ENCODE results near the gene POLR1D. TPM values are rescaled to one million over a fixed set of nuclear protein-coding genes. Genes with fewer than 3 reads are reported as not detected.

POLR1D gene
- total and polyA plus RNA-seq, 8 donors, result 100 to 164 (median 143) TPM

DNA sequence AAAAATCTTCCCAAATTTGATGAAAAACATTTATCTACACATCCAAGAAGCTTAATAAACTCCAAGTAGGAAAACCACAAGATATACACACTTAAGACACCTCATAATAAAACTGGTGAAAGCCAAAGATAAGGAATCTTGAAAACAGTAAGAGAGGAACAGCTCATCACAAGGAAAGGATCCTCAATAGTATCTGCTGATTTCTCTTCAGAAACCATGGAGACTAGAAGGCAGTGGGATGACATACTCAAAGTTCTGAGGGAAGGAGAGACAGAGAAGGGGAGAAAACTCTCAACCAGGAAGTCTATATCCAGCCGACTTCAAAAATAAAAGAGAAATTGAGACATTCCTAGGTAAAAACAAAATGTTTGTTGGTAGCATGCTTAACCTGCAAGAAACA, 47.0 kb upstream of the POLR1D start:
- H3K9me3 ChIP-seq, result no peaks in the 10 kb centered on the region
- no peaks in the 10 kb centered on the region for H3K27me3 ChIP-seq

DNA sequence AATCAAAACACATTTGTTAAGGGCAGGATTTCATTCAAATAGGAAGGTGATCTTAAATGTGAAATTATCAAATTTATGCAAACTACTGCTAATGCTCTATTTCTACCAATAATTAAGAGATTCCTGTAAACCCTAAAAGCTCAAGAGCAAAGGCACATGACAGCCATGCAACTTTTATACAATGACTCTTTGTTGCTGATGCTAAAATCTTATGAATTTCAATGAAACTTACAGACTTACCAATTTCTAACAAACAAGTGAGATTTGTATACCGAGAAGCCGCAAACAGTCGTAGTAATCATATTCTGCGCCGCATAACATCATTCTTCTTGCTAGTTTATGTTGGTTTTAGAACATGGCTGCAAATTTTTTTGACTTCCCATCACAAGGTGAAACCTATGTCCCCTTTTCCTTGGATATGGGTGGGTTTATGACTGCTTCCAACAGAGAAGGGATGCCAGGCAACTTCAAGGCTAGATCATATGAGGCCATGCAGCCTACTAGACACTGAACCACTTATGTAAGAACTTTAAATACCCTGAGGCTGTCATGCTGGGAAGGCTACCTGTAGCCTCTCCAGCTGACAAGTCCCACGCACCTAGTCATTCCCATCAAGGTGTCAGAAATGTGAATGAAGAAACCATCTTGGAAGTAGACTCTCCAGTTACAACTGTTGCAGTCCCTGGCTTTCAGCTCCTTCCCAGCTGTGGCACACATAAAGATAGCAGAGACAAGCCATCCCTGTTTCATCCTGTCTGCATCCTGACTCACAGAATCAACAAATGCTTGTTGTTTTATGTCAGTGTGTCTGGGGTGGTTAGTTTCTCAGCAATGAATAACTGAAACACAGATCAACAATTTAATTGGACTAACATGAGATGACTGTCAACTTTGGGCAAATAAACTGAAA, 43.3 kb upstream of the POLR1D start:
- ATAC-seq (no peak), DNase-seq (no peak)
- H3K36me3 ChIP-seq, result peaks cover 0 to 8% of the 10 kb centered on the region in 2 donors
- intact Hi-C loops (cut with DNase I), result no loop called here
- no peaks in the 10 kb centered on the region for H3K27me3 ChIP-seq
- peaks cover 0 to 2% of the 10 kb centered on the region in 2 donors for H3K4me1 ChIP-seq
- no peaks in the 10 kb centered on the region for H3K9me3 ChIP-seq
- TF ChIP-seq, protein P1, sequence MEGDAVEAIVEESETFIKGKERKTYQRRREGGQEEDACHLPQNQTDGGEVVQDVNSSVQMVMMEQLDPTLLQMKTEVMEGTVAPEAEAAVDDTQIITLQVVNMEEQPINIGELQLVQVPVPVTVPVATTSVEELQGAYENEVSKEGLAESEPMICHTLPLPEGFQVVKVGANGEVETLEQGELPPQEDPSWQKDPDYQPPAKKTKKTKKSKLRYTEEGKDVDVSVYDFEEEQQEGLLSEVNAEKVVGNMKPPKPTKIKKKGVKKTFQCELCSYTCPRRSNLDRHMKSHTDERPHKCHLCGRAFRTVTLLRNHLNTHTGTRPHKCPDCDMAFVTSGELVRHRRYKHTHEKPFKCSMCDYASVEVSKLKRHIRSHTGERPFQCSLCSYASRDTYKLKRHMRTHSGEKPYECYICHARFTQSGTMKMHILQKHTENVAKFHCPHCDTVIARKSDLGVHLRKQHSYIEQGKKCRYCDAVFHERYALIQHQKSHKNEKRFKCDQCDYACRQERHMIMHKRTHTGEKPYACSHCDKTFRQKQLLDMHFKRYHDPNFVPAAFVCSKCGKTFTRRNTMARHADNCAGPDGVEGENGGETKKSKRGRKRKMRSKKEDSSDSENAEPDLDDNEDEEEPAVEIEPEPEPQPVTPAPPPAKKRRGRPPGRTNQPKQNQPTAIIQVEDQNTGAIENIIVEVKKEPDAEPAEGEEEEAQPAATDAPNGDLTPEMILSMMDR (IDR thresholded peaks at IDR 0.05), result no peak
- no peak overlapping the region for H3K4me3 ChIP-seq
- no peak overlapping the region for H3K27ac ChIP-seq

More for the DNA sequence above, 47.0 kb upstream of the POLR1D start:
- no peaks in the 10 kb centered on the region for H3K4me1 ChIP-seq
- no peak for DNase-seq
- no peak for ATAC-seq
- H3K27ac ChIP-seq, result no peak overlapping the region
- intact Hi-C loops (cut with DNase I), result no loop called here
- no peak overlapping the region for H3K4me3 ChIP-seq
- TF ChIP-seq, protein P1 (IDR thresholded peaks at IDR 0.05), result no peak
- H3K36me3 ChIP-seq, result no peaks in the 10 kb centered on the region

DNA sequence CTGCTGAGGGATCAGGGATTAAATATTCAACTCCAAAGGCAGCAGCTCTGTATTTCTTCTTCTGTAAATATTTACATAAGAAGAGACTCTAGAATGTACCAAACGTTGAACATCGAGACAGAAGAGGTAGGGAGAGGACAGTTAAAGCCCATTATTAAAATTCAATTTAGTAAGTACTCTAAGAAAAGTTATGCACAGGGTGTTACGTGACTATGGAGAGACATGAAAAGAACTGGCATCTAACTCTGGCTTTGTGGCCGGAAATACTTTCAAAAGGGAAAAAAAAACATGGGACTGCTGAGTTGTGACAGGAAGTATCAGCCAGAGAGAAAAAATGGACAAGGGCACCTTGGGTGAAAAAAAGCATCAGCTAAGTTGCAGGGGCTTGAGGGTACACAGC, 38.0 kb upstream of the POLR1D start:
- Histone ChIP-seq H3K4me1 (peaks cover 7 to 20% of the 10 kb centered on the region in 2 donors), H3K27me3 (no peaks in the 10 kb centered on the region), H3K36me3 (peaks cover 0 to 8% of the 10 kb centered on the region in 2 donors), H3K9me3 (peaks cover 0 to 2% of the 10 kb centered on the region in 2 donors), H3K27ac (no peak overlapping the region), H3K4me3 (no peak overlapping the region)
- DNase-seq (no peak), ATAC-seq (no peak)
- TF ChIP-seq, protein P1 (IDR thresholded peaks at IDR 0.05), result no peak
- intact Hi-C loops (cut with DNase I), result no loop called here

DNA sequence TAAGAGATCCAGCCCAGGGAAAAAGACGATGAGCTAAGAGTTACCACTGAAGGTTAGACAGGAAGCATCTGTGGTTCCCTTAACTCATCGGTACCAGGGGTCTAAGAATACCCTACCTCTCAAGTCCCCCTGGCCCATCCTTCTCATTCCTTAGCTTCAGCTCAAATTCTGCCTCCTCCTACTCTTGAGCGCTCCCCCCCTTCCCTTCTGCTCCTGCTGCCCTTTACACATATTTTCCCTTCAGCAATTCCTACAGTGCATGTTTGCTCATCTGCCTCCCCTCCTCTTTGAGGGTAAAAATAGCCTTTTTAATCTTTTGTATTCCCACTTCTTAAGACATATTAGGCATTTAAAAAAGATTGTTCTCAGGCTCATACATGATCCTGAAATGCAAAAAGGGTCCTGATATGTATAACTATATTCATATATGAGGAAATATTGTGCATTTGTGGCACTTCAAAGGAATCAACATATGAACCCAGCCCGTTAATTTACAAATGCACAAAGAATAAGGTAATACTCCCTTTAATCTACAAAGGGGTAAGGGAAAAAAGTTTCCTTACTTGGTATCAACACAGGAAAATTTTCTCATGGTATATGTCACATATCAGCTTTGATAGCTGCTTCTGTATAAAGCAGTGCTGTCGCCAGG, 34.5 kb upstream of the POLR1D start:
- Histone ChIP-seq H3K27ac (no peak overlapping the region), H3K4me3 (no peak overlapping the region), H3K36me3 (no peaks in the 10 kb centered on the region), H3K4me1 (peaks cover 7 to 23% of the 10 kb centered on the region in 2 donors), H3K9me3 (peaks cover 0 to 2% of the 10 kb centered on the region in 2 donors), H3K27me3 (no peaks in the 10 kb centered on the region)
- intact Hi-C loops (cut with DNase I), result no loop called here
- ATAC-seq (peak; percentile 21), DNase-seq (no peak)
- TF ChIP-seq, protein P1 (IDR thresholded peaks at IDR 0.05), result no peak

DNA sequence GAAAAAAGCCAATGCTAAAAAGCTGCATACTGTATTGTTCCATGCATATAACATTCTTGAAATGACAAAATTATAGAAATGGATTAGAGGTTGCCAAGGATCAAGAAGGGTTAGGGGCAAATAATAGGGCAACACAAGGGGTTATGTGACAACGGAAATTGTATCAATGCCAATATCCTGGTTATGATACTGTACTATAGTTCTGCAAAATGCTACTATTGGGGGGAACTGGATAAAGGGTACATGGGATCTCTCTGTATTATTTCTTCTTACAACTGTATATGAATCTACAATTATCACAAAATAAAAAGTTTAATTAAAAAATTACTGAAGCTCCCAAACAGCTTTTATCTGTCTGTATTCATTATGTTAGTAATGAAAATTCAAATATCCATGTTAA, 33.3 kb upstream of the POLR1D start:
- Histone ChIP-seq H3K27ac (no peak overlapping the region), H3K4me3 (no peak overlapping the region), H3K4me1 (peaks cover 7 to 23% of the 10 kb centered on the region in 2 donors), H3K27me3 (no peaks in the 10 kb centered on the region), H3K36me3 (no peaks in the 10 kb centered on the region), H3K9me3 (peaks cover 0 to 2% of the 10 kb centered on the region in 2 donors)
- ATAC-seq, result no peak
- intact Hi-C loops (cut with DNase I), result no loop called here
- no peak for DNase-seq
- TF ChIP-seq, protein P1 (IDR thresholded peaks at IDR 0.05), result no peak
